Measurements from ENCODE around the gene SPATA32. TPM values are rescaled to one million over a fixed set of nuclear protein-coding genes. Genes with fewer than 3 reads are reported as not detected.

SPATA32 gene
- total RNA-seq, 1 experiment from 2014 or later, result 0.81 TPM

- Mint-ChIP-seq H3K9me3 (no peaks in the 10 kb centered on the region), H3K4me1 (peaks cover 29 to 32% of the 10 kb centered on the region in 2 experiments), H3K27me3 (ENCODE audit: low read depth) (peaks cover 17% of the 10 kb centered on the region), H3K4me3 (no peak overlapping the region; a peak in 1 of 5 replicates), H3K36me3 (ENCODE audit: insufficient read depth in 1 of 3, low read depth in 3 of 3) (peaks cover 2 to 9% (median 5%) of the 10 kb centered on the region in 3 experiments; a peak in 5 of 7 replicates), H3K27ac (peak overlapping the region in 1 of 3 experiments; percentile 28; a peak in 2 of 7 replicates)
- Histone ChIP-seq H3K18ac (ENCODE audit: insufficient read length, low read depth, low read length) (no peak overlapping the region), H4K5ac (ENCODE audit: insufficient read length, low read depth, low read length) (no peak overlapping the region), H4K20me1 (ENCODE audit: control insufficient read depth, insufficient read depth, insufficient read length) (no peaks in the 10 kb centered on the region), H3K56ac (ENCODE audit: insufficient read length, low read depth, low read length) (no peak overlapping the region), H3K27me3 (ENCODE audit: insufficient read depth, low read length) (no peaks in the 10 kb centered on the region), H3K4ac (ENCODE audit: low read depth, low read length) (no peak overlapping the region), H2AK5ac (ENCODE audit: insufficient read length, low read length) (no peak overlapping the region), H3K79me2 (ENCODE audit: insufficient read depth, low read length) (no peaks in the 10 kb centered on the region), H3K79me1 (ENCODE audit: insufficient read depth, low read depth, low read length, poor library complexity, severe bottlenecking) (no peaks in the 10 kb centered on the region), H4K91ac (ENCODE audit: insufficient read length, low read depth, low read length) (no peak overlapping the region), H3K14ac (ENCODE audit: insufficient read depth, low read length) (no peak overlapping the region), H2BK120ac (ENCODE audit: low read depth, low read length, poor library complexity, severe bottlenecking) (no peak overlapping the region), H3K9me3 (ENCODE audit: control insufficient read depth, low read depth, low read length) (no peaks in the 10 kb centered on the region), H4K8ac (replicated peaks; ENCODE audit: insufficient read length, low read depth, low read length) (no peak overlapping the region), H3K23me2 (ENCODE audit: insufficient read length, low read depth, low read length, poor library complexity, severe bottlenecking) (no peaks in the 10 kb centered on the region), H2AFZ (ENCODE audit: low read length) (no peak overlapping the region), H2BK5ac (ENCODE audit: insufficient read length, low read length) (no peak overlapping the region), H3K23ac (ENCODE audit: insufficient read length, low read depth, low read length) (no peak overlapping the region), H3T11ph (ENCODE audit: low read length) (no peak overlapping the region), H3K4me1 (ENCODE audit: insufficient read depth, low read length) (peaks cover 4% of the 10 kb centered on the region; the same call in 1 of the 2 replicates), H2BK12ac (ENCODE audit: insufficient read length, low read depth, low read length) (no peak overlapping the region), H2BK20ac (ENCODE audit: low read depth, low read length, poor library complexity, severe bottlenecking) (no peak overlapping the region), H3K27ac (ENCODE audit: insufficient read length, low read depth, low read length) (no peak overlapping the region), H3K4me2 (ENCODE audit: insufficient read depth, insufficient read length, low read length) (no peak overlapping the region), H3K9ac (ENCODE audit: extremely low read depth, insufficient read length, low read length) (no peak overlapping the region), H2BK15ac (ENCODE audit: low read depth, low read length) (no peak overlapping the region)
- no CpG with 5 or more reads among the region's 8 CpGs for WGBS (ENCODE audit: extremely low coverage, insufficient read length, low lambda C conversion rate)
- DNase-seq, result no peak
- TF ChIP-seq CTCF (conservative IDR thresholded peaks at IDR 0.05), result no peak
These were observed 6.5 kb downstream of the SPATA32 start for GRCh38 chr17:45255358-45255757.
